AG09319 (cell line): ENCODE results near the gene TMED9.

ENCODE experiments used
- DNase-seq: peaks from one replicate; pipeline ENCODE4 v3.0.0-alpha.2; 2010; ENCODE audit warnings: low read depth; ENCODE audit errors: extremely low read depth
- CTCF ChIP-seq: IDR thresholded peaks from 2 replicates; pipeline ENCODE4 v1.5.1; 2011; ENCODE audit warnings: low read depth, mild to moderate bottlenecking, inconsistent platforms, low read length, moderate library complexity

The TMED9 gene

GRCh38 chr5:177601577-177602457, 9.8 kb downstream of the TMED9 start:
- DNase-seq = no peak
- no peak for TF ChIP-seq CTCF

- no peak for TF ChIP-seq CTCF
- DNase-seq = no peak
These were observed 10.4 kb downstream of the TMED9 start for GRCh38 chr5:177602458-177602830.

- TF ChIP-seq CTCF = no peak
- DNase-seq = no peak
These were observed 11.6 kb downstream of the TMED9 start for GRCh38 chr5:177603631-177604030.

GRCh38 chr5:177604116-177604521, 12.1 kb downstream of the TMED9 start:
- TF ChIP-seq CTCF = no peak
- DNase-seq = no peak

- DNase-seq = no peak
- no peak for TF ChIP-seq CTCF
These were observed 12.7 kb downstream of the TMED9 start for GRCh38 chr5:177604656-177605055.

GRCh38 chr5:177605078-177605477, 13.1 kb downstream of the TMED9 start:
- DNase-seq = no peak
- no peak for TF ChIP-seq CTCF

GRCh38 chr5:177605667-177606066, 13.7 kb downstream of the TMED9 start:
- DNase-seq = no peak
- no peak for TF ChIP-seq CTCF
